GM10847 (cell line): ENCODE results near the gene DGCR2.

Experiments
- POLR2A ChIP-seq: IDR thresholded peaks from 2 replicates; pipeline ENCODE4 v1.6.1; 2011; ENCODE audit not compliant: insufficient read length; ENCODE audit errors: extremely low read depth

Gene DGCR2

DNA sequence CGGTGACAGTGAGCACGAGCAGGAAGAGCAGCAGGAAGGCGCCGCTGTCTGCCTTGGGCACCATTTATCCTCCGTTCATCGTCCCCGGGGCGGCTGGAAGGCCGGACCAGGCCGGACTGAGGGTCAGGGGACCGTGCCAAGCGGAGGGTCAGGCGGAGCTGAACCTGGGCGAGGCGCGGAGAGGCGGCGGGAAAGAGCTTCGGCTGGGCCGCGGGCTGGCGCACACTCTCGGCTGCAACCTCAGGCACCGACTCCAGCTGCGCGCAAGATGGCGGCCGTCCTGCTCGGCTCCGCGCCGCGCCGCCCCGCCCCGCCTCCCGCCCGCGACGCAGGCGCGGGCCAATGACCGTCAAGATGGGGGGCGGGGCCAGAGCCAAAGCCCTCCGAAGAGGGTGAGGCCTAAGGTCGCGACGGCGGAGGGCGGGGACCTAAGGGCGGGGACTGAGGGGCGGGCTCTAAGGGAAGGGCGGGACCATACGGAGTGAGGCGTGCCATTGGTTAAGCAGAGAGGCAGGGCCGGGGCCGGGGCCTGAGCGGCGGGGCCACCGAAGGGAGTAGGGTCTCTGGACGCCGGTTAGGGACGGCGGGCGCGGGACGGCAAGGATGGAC lies at the start of gene DGCR2:
Gene DGCR2, minus strand, starts transcription at position 270 of the 609 bp plus-strand sequence. Its CDS starts 206 bp downstream, at position 64.
- TF ChIP-seq POLR2A = peak; percentile 77

GRCh38 chr22:19169947-19170318 lies 47.7 kb upstream of the DGCR2 start:
- no peak for TF ChIP-seq POLR2A

DNA sequence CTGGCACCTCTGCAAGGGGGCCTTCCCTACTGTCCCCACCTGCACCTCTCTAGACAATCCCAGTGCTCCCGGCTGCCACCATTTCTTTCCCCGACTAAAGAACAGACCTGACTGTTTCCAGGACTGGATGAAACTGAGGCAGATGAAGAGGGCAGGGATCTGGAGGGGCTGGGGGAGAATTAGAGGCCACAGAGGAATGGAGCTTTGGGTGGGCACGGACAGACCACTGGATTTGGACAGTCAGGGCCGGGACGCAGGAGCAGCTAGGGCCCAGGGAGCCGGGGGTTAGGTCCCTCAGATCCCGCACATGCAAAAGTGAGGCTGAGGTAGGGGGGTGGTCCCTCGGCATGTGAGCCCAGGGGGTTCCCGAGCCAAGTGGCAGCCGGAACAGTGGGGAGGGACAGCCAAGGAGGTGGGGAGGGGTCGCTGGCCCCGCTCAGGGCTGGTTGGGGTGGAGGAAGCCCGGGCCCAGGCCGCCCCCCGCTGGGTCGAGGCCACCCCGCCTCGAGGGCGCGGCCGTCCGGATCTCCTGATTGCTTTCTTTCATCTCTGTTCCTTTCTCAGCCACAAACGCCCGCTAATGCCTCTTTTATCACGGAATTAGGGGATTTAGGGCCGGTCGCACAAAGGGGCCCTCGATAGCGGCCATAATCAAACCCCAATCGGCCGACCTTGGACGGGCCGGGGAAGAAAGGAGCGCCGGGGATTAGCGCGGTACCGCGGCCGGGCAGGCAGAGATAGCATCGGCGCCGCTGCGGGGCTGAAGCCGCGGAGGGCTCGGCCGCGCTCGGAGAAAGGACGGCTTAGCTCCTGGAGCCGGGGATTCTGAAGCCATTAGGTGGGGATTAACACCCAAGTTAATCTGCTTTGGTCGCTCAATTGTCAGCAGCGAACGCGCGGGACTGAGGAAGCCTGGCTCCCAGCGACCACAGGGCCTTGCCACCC lies 47.1 kb upstream of the DGCR2 start:
- no peak for TF ChIP-seq POLR2A

GRCh38 chr22:19168088-19168890 lies 46.1 kb upstream of the DGCR2 start:
- TF ChIP-seq POLR2A = no peak

DNA sequence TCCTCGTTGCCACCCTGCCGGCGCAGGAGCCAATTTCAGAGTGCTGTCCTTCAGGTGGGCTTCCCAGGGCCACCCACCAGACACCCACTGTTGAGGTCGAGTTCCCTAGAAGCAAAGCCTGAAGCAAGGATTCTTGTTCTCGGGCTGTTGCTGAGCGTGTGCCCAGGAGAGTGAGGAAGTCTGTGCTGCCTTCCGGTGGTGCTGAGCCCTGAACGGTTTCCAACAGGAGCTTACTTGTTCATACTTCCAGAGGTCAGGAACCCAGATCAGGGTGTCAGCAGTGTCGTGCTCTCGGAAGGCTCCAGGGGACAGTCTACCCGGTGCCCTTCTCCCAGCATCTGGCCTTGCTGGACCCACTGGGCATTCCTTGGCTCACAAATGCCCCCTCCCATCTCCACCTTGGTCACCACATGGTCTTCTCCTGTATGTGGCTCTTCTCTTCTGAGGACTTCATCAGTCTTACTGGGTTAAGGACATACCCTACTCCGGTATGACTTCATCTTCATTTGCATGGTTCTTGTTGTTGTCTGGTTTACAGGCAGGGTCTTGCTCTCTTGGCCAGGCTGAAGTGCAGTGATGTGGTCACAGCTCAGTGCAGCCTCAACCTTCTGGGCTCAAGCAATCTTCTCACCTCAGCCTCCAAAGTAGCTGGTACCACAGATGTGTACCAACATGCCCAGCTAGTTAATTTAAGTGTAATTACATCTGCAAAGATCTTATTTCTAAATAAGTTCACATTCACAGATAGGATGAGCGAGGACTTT lies 45.1 kb upstream of the DGCR2 start:
- no peak for TF ChIP-seq POLR2A

- no peak for TF ChIP-seq POLR2A
Measured at GRCh38 chr22:19166421-19166820, 44.2 kb upstream of the DGCR2 start.

GRCh38 chr22:19164425-19164824 lies 42.2 kb upstream of the DGCR2 start:
- no peak for TF ChIP-seq POLR2A

- TF ChIP-seq POLR2A = no peak
Measured at GRCh38 chr22:19152942-19153883, 31.0 kb upstream of the DGCR2 start.

- no peak for TF ChIP-seq POLR2A
Measured at GRCh38 chr22:19151329-19152191, 29.3 kb upstream of the DGCR2 start.

DNA sequence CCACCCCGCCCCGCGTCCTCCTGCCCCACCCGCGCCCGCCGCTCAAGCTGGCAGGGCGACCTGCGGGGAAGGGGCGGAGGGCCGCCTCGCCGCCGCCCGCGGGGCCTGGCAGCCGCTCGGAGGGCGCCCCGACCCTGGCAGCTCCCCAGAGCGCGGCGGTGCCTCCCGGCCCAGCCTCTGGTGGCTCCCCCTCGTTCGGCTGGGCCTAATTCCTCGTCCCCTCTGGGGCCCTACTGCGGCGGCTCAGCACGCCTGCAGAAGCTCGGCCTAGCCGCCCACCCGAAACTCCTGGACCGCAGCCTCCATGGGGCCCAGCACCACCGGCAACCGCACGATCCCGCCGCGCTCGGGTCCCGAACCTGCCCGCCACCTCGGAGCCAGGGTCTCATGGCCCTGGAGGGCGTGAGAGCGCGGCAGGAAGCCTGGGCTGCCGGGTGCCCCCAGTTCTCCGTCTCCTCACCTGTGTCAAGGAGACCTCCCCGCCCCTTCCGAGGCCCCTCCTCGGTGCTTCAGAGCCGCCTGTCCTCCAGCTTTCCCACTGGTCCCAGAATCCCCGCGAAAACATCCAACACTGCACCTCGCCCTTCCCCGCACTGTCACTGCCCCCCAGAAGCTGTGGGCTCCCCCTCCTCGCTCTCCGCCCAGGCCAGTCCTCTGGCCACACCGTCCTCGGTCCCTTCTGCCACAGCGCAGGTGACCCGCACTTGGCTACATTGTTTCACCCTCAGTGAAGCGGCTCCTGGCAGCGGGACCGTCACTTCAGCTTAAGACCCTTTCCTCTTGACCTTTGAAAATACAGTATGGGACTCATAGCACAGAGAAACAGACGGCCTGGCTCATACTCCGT lies 28.5 kb upstream of the DGCR2 start:
- TF ChIP-seq POLR2A = no peak

DNA sequence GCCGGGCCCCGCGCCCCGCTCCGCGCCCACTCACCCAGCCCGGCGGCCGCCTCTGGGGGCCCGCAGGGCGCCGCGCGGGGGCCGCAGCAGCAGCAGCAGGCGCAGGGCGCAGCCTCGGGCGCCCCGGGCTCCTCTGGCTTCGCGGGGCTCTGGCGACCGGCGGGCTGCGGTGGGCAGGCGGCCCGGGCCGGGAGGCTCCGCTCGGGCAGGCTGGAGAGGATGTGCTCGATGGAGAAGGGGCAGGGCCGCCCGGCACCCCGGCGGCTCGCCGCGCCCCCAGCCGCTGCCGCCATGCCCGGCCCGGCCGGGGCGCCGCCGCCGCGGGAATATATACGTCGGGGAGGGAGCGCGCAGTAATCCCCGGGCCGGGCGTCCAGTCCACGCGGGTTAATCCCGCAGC lies 27.8 kb upstream of the DGCR2 start, which contains the start of gene GSC2:
Gene GSC2, minus strand, starts transcription at position 302 of the 400 bp plus-strand sequence. Its CDS starts 9 bp downstream, at position 293.
- no peak for TF ChIP-seq POLR2A
